NCI-H2107 (cell line): ENCODE measurements around the gene TMED5.
"Not testable (repeated sequence)": the region's sequence is repeated elsewhere in the genome, so short reads cannot be mapped to it uniquely, and the experiment has no call there.

Source experiments
- DNase-seq: peaks from one replicate; lab custom pipeline; 2025; lab: John Stamatoyannopoulos, UW

The TMED5 gene

DNA sequence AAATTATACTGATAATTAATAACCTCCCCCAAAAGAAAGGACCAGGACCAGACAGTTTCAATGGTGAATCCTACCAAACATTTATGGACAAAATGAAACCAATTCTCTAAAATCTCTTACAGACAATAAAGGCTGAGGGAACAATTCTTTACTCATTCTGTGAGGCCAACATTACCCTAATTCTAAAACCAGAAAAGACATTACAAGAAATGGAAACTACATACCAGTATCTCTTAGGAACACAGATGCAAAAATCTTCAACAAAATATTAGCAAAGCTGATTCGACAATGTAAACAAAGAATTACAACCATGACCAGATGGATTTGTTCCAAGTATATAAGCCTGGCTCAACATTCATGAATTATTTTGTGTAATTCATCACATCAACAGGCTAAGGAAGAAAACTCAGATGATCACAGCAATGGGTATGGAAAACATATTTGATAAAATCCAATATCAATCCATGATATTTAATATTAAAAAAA, 8.6 kb downstream of the TMED5 start:
- no peak for DNase-seq

- not testable (repeated sequence) for DNase-seq
Measured at GRCh38 chr1:93170141-93170678, 10.0 kb downstream of the TMED5 start.

DNA sequence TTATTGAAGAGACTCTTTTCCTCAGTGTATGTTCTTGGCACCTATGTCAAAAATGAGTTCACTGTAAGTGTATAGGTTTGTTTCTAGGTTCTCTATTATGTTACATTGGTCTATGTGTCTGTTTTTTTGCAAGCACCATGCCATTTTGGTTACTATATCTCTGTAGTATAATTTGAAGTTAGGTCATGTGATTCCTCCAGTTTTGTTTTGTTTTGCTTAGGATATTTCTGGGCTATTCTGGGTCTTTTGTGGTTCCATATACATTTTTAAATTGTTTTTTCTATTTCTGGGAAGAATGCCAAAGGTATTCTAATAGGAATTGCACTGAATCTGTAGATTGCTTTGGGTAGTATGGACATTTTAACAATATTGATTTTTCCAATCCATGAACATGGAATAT, 13.2 kb downstream of the TMED5 start:
- no peak for DNase-seq

GRCh38 chr1:93165895-93166294, 14.3 kb downstream of the TMED5 start:
- not testable (repeated sequence) for DNase-seq

- DNase-seq, result no peak
Measured at GRCh38 chr1:93164816-93165215, 15.4 kb downstream of the TMED5 start.

DNA sequence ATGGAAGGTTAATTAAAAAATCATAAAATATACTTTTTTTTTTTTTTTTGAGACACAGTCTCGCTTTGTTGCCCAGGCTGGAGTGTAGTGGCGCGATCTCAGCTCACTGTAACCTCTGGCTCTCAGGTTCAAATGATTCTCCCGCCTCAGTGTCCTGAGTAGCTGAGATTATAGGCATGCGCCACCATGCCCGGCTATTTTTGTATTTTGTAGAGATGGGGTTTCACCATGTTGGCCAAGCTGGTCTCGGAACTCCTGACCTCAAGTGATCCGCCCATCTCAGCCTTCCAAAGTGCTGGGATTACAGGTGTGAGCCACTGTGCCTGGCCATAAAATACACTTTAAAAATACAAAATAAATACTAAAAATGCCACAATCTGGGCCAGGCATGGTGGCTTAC, 16.9 kb downstream of the TMED5 start:
- not testable (repeated sequence) for DNase-seq

GRCh38 chr1:93159337-93159736, 20.9 kb downstream of the TMED5 start:
- DNase-seq, result no peak

GRCh38 chr1:93155335-93155734, 24.9 kb downstream of the TMED5 start:
- no peak for DNase-seq

GRCh38 chr1:93154898-93155297, 25.3 kb downstream of the TMED5 start:
- DNase-seq, result no peak

GRCh38 chr1:93152835-93153234, 27.4 kb downstream of the TMED5 start:
- DNase-seq, result no peak

DNA sequence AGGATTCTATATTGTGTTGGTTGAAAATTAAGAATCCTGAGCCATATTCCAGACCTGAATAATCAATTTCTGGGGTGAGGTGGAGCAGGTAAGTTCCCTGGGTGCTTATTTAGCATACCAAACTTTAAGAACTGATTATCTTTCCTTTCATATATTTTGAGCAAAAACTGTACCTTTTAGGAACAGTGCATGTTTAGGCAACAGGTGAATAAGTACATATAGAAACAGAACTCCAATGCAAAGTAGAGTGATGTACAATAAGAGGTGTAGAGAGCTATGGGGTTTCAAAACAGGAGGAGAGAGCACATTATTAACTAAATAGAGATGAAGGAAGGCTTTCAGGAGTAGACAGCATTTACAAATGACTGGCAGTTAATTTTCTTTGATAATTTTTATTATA, 28.7 kb downstream of the TMED5 start:
- DNase-seq, result no peak

DNA sequence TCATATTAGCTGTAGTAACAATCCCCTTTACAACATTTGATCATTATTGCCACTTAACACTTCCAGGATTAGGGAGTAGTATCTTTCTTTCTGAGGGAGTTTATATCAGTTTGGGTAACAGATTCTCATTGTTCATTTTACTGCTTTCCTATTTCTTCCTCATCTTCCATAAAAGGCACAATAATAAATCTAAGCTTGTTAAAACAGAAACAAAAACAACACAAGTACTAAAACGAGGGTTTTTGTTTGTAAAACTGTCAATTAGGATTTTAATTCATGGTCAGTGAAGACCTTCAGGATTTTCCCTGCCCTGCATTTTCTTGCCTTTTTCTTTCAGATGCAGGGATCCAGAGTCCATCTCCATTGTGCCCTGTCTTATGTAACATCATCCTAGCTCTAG, 29.5 kb downstream of the TMED5 start:
- DNase-seq, result no peak

DNA sequence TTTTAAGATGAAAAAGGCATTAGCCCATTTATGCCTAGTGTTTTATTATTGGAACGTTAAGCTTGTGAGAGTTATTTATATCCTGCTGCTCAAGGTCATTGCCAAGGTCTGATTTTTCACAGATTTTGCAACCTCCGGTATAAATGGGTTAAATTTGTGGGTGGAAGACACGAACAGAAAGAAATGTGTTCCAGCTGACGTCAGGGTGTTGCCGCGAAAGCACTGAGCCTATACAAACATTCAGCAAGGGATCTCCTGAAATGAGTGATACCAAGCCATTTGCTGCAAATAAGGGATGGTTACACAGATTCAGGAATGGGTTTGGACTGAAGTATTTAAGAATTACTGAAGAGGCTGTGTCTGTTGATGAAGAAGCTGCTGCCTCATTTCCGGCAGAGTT, 32.2 kb downstream of the TMED5 start:
- DNase-seq, result no peak

DNA sequence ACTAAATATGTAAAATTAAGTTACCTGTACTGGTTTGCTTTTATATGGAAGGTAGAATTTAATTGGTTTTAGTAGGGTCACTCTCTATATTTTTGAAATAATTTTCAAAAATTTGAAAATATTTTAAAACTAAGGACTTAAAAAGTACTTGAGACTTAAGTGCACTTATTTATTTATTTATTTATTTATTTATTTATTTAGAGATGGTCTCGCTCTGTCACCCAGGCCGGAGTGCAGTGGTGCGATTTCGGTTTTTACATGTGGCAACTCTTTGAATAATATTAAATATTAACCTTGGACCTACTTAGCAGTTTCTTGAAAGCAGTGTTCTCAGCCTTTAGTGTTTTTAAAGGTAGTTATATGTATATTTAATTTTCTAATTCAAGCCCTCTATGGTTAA, 36.4 kb downstream of the TMED5 start:
- DNase-seq, result no peak

DNA sequence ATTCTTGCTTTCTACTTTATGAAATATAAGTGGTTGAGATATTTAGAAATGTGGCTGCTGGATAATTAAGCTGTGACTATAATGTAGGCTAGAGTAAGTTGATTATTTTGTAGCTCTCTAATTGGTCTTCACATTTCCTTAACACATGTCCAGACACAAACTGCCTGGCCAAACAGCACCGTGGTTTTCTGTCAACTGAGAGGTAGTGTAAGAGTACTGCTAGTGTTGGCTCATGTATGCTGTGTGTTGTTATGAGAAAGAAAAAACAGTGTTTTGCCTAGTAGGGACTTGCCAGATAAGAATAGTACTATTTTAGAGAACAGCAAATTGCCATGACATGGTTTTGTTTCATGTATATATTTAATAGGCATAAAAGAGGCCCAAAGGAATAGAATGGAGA, 37.1 kb downstream of the TMED5 start:
- no peak for DNase-seq

DNA sequence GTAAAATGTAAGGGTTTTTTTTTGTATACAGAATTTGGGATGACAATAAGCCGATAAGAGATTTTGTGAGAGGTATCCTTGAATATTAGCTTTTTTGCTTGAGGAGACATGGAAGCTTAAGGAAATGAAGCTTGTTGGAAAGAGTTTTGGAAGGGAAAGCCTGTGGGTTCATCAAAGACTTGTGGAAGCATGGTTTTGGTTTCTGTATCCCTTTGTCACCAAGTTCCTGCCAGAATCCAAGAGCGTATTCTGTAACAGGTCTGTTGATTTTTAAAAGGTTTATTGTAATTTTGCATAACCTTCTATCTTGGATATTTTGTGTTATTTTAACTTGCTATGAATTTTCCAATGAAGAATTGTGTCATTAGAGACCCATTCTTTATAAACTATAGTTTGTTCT, 38.1 kb downstream of the TMED5 start:
- DNase-seq, result no peak

DNA sequence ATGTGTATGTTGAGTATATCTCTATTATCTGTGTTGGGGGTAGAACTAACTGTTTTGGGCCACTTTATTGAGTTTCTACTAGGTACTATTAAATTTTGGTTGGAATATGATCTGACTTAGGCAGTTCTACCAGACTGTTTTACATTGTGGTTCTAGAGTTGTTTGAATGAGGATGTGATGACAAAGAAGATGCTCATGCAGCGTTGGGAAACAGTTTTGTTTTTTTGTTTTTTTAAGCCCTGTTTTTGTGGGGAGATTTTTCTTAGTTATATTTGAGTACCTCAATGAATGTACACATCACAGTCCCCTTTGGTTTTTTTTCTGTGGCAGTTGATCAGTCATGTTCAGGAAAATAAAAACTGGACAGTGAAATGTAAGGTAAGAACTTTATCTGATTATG, 40.1 kb downstream of the TMED5 start:
- no peak for DNase-seq

DNA sequence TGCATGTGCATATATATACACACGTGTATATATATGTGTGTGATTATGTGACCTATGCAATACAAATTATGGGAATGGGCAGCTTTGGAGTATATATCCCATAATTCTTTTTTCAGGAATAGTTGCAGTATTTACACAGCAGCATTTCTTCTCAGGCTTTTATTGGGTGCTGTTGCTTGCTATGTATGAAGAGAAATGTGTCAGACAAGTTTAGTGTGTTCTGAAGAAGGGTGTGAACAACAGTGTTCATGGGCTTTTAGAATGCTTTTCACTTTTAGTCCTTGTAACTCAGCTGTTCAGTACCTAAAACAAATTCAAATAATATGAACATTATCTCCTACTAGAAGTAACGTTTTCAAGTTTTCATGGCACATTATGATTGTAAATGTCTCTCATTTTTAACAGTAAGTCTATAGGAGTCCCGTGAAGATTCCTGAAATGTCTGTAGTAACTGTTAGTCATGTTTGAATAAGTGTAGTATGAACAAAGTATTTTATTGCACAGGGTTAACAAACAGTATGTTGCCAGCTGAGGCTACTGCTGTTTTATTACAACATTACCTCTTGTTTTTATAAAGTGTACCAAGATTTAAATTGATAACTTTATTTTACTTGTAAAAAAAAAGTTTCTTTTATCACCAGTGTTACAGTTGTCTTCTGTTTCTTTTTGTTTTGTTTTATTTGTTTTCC, 42.5 kb downstream of the TMED5 start:
- no peak for DNase-seq

- no peak for DNase-seq
Measured at GRCh38 chr1:93136445-93136844, 43.8 kb downstream of the TMED5 start.

GRCh38 chr1:93132638-93133037, 47.6 kb downstream of the TMED5 start:
- DNase-seq, result no peak

GRCh38 chr1:93129507-93130099, 50.6 kb downstream of the TMED5 start:
- no peak for DNase-seq

DNA sequence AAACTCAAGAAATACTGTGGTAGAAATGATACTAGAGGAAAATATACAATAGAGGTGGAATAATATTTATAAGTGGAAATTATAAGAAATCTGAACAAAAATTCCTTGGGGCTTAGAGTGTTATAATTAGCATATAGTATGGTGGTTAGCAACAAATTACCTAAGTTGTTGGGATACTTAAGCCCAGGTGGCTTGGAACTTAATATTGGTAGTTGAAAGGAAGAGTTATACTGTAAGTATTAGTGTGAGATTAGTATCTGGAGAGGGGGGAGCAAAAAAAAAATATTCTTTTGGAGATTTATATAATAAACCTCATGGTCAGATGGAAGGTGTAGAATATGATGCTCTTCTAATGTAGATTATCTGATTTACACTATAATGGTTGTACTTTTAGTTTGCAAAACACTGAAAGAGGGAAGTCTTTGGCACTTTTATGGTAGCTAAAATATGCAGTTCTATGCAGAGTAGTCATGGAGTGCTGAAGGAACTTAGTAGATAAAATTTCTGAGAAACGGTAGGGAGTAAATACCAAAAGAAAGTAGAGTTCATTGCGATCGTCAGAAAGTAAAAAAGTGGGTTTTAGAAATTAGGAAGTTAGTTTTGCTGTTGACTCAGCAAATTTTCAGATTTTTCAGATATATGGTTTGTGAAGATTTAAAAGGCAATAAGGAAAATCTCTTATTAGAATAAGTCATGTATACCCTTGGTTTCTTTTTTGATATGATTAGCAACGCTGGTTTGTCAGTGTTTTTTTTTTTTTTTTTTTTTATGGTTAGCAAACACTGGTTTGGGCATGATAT, 55.5 kb downstream of the TMED5 start:
- DNase-seq, result no peak
